GM10248 (cell line): ENCODE measurements around the gene TMEM109.

Source experiments
- CTCF ChIA-PET: fragments of 300-600 bp; sonication (Branson Sonifier 250); formaldehyde crosslinking; extraction: SDS; loops from one replicate; lab custom pipeline; 2021; ENCODE audit warnings: antibody characterized with exemption; lab: Yijun Ruan, JAX
- POLR2A ChIA-PET: fragments of 350-650 bp; sonication (Branson Sonifier 250); formaldehyde crosslinking; extraction: SDS; loops from one replicate; lab custom pipeline; 2020; ENCODE audit warnings: antibody characterized with exemption; lab: Yijun Ruan, JAX
- DNase-seq: peaks from one replicate; pipeline ENCODE4 v3.0.0; 2012; ENCODE audit errors: extremely low spot score
- CTCF ChIP-seq: IDR thresholded peaks from 2 replicates; pipeline ENCODE4 v1.5.1; 2012; ENCODE audit warnings: mild to moderate bottlenecking, low read depth; ENCODE audit errors: extremely low read depth, missing control alignments, control extremely low read depth

TMEM109 gene

DNA sequence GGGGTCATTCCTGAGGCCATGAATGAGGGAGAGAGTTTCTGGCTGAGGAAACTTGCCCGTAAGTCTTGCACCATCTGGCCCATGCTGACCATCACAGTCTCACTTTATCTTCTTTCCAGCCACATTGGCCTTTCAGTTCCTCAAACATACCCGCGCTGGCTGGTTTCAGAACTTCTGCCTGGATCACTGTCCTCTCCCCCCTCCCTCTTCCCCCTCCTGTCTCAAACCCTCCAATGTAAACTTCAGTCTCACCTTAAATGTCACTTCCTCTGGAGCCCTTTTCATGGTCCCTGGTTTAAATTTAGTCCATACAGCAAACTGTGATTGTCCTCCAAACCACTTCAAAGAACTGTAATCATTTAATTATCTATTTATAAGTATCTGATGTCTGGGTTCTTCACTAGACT is 3.7 kb upstream of the TMEM109 start:
- TF ChIP-seq CTCF = no peak
- CTCF ChIA-PET = interaction anchor here (3.5 kb wide), 1 partner anchor 11 kb away, joined by 18 read pairs; no protein-coding TSS in a partner anchor
- POLR2A ChIA-PET = no interaction called here
- DNase-seq = peak; percentile 68

GRCh38 chr11:60910711-60911380 is 3.1 kb upstream of the TMEM109 start:
- TF ChIP-seq CTCF = no peak
- CTCF ChIA-PET = interaction anchor here (0.6 to 10.6 kb wide), 5 partner anchors 8 to 148 kb away, joined by 3 to 112 read pairs (median 4); partner anchors contain the start of gene PRPF19
- DNase-seq = no peak
- POLR2A ChIA-PET = no interaction called here

GRCh38 chr11:60912223-60912850 is 1.6 kb upstream of the TMEM109 start:
- POLR2A ChIA-PET = interaction anchor here (0.6 kb wide), 1 partner anchor 447 kb away, joined by 3 read pairs; no protein-coding TSS in a partner anchor

GRCh38 chr11:60912851-60913528 is 968 bp upstream of the TMEM109 start:
- ChIA-PET CTCF (interaction anchor here (0.8 to 10.6 kb wide), 15 partner anchors 9 to 275 kb away, joined by 3 to 112 read pairs (median 4); partner anchors contain the start of gene PRPF19), POLR2A (interaction anchor here (0.9 kb wide), 1 partner anchor 73 kb away, joined by 3 read pairs; no protein-coding TSS in a partner anchor)
- no peak for TF ChIP-seq CTCF
- DNase-seq = no peak

More at GRCh38 chr11:60912223-60912850, 1.6 kb upstream of the TMEM109 start:
- TF ChIP-seq CTCF = no peak
- CTCF ChIA-PET = interaction anchor here (0.7 to 10.6 kb wide), 7 partner anchors 9 to 217 kb away, joined by 3 to 112 read pairs (median 4); partner anchors contain the start of gene PRPF19
- DNase-seq = no peak

DNA sequence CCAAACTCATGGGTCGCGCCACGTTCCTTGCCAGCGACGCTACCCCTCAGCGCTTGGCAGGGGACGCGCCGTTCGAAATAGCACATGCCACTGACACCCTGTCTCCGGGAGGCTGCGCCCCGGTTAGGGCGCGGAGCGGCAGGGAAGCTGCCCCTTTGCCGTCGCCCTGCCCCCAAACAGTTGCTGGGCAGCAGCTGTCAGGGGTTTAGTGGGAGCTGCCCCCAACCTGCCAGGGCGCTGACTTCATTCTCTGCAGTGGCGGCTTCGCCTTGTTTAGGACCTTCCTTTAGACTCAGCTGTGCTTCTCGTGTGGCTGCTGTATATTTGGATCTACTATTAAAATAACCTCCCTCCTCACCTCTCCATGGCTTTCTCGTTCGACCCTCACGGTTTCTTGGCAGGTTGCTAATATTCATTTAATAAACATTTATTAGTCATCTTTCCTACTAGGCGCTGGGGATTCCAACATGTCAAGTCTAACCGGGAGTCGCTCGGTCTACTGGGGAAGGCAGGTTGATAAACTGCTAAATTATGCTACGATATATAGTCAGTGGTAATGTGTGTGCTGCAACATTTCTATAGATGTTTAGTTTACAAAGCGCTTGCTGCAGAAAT is 782 bp downstream of the TMEM109 start:
- no peak for TF ChIP-seq CTCF
- ChIA-PET POLR2A (interaction anchor here (0.5 to 1.3 kb wide), 7 partner anchors 10 to 485 kb away, joined by 3 to 6 read pairs (median 3); no protein-coding TSS in a partner anchor), CTCF (interaction anchor here (0.9 to 10.6 kb wide), 23 partner anchors 9 to 272 kb away, joined by 3 to 112 read pairs (median 6); partner anchors contain the start of genes PRPF19 and TMEM132A)
- DNase-seq = no peak
